HepG2 (cell line): ENCODE measurements around the gene EPN2. TPM values are rescaled to one million over a fixed set of nuclear protein-coding genes. Genes with fewer than 3 reads are reported as not detected.

ENCODE experiments used
- ATAC-seq: fragments of 200-7000 bp; cut with Tn5 transposase; 3 replicates; pipeline ENCODE4 v1.9.1; 2020; ENCODE audit warnings: mild to moderate bottlenecking, moderate library complexity
- BruUV-seq: library from RNA; stranded (reverse); fragments of 400-500 nt; replicated peaks from 2 replicates; lab custom pipeline; 2021; lab: Mats Ljungman, UMichigan
- CTCF ChIA-PET: fragments of 300-600 bp; formaldehyde crosslinking; extraction: SDS; loops from one replicate; lab custom pipeline; 2021; ENCODE audit warnings: low total read pairs, inconsistent platforms, low intra/inter-chr PET ratio; lab: Yijun Ruan, JAX
- POLR2A ChIA-PET: fragments of 350-600 bp; sonication (Branson Sonifier 250); formaldehyde crosslinking; loops from one replicate; lab custom pipeline; 2020; ENCODE audit warnings: antibody characterized with exemption, inconsistent platforms; lab: Yijun Ruan, JAX
- DNase-seq: peaks from one replicate; pipeline ENCODE4 v3.0.0-alpha.2; 2015; ENCODE audit warnings: low spot score
- FAIRE-seq: peaks from 3 replicates; lab custom pipeline; 2011; peaks lifted over from hg19 to GRCh38; lab: Jason Lieb, UNC
- H2AFZ ChIP-seq: one replicate; pipeline ENCODE4 v1.6.1; 2011; ENCODE audit warnings: low read length, inconsistent platforms
- H3K27ac ChIP-seq: fragments of 300-600 bp; 3 replicates; pipeline ENCODE4 v1.8.0; 2011; ENCODE audit warnings: mixed run types, mild to moderate bottlenecking, mixed read lengths, low read length, inconsistent platforms; ENCODE audit not compliant: insufficient read depth; ENCODE audit errors: extremely low read length
- H3K27me3 ChIP-seq, 2 experiments: fragments of 200-600 bp in 1 of 2; 2 replicates in 1 of 2; 3 replicates in 1 of 2; pipeline versions ENCODE4 v1.6.0 to v1.8.0; 2011; ENCODE audit warnings: low read length in 2 of 2, mild to moderate bottlenecking in 2 of 2, moderate library complexity in 2 of 2, inconsistent platforms in 1 of 2; ENCODE audit not compliant: insufficient read depth in 2 of 2, control insufficient read depth in 1 of 2
- H3K36me3 ChIP-seq, 2 experiments: fragments of 200-600 bp in 1 of 2; replicated peaks in 1 of 2; 2 replicates in 1 of 2; 3 replicates in 1 of 2; pipeline versions ENCODE4 v1.5.1 to v1.8.0; 2011; ENCODE audit warnings: low read length in 2 of 2, inconsistent platforms in 1 of 2; ENCODE audit not compliant: insufficient read depth in 2 of 2, control insufficient read depth in 1 of 2
- H3K4me1 ChIP-seq: 2 replicates; pipeline ENCODE4 v1.5.1; 2012; ENCODE audit warnings: low read length, inconsistent platforms; ENCODE audit not compliant: insufficient read depth
- H3K4me2 ChIP-seq: 2 replicates; pipeline ENCODE4 v1.6.0; 2011; ENCODE audit warnings: low read depth, low read length, inconsistent platforms
- H3K4me3 ChIP-seq, 3 experiments: fragments of 200-600 bp in 1 of 3; sonication (generic), shearing (Covaris generic) in 1 of 3; replicated peaks in 1 of 3; 2 replicates each; pipeline ENCODE4 v1.5.1; 2011 to 2016; ENCODE audit warnings: low read length in 3 of 3, inconsistent platforms in 2 of 3, low read depth in 2 of 3, mild to moderate bottlenecking in 2 of 3, control low read depth in 1 of 3, mixed read lengths in 1 of 3; ENCODE audit not compliant: insufficient read depth in 1 of 3
- H3K79me2 ChIP-seq: one replicate; pipeline ENCODE4 v1.6.1; 2011; ENCODE audit warnings: low read length, inconsistent platforms; ENCODE audit not compliant: insufficient read depth
- H3K9ac ChIP-seq: 2 replicates; pipeline ENCODE4 v1.6.0; 2011; ENCODE audit warnings: mild to moderate bottlenecking, low read depth, low read length, inconsistent platforms; ENCODE audit not compliant: insufficient read depth
- H3K9me3 ChIP-seq: 2 replicates; pipeline ENCODE4 v1.5.1; 2012; ENCODE audit warnings: mild to moderate bottlenecking, low read length
- H4K20me1 ChIP-seq: 2 replicates; pipeline ENCODE4 v1.6.0; 2011; ENCODE audit warnings: inconsistent platforms, mild to moderate bottlenecking, low read length, moderate library complexity; ENCODE audit not compliant: insufficient read depth
- CEBPB ChIP-seq: IDR thresholded peaks from 2 replicates; pipeline ENCODE4 v1.6.1; 2011; ENCODE audit warnings: low read depth, low read length, improper control_type of control experiment, borderline replicate concordance
- FOSL2 ChIP-seq: sonication (generic); formaldehyde crosslinking; IDR thresholded peaks from 2 replicates; pipeline ENCODE4 v1.4.0; 2020; ENCODE audit warnings: missing genetic modification reagents
- FOXP1 ChIP-seq, 2 experiments: fragments of 450-650 bp in 1 of 2; IDR thresholded peaks; 2 replicates each; pipeline ENCODE4 v1.6.1; 2017 to 2018; ENCODE audit warnings: antibody characterized with exemption in 1 of 2
- KDM2A ChIP-seq: sonication (generic); formaldehyde crosslinking; IDR thresholded peaks from 2 replicates; pipeline ENCODE4 v1.4.0; 2020; ENCODE audit warnings: low read depth, missing genetic modification reagents, borderline replicate concordance
- MIXL1 ChIP-seq: IDR thresholded peaks from 2 replicates; pipeline ENCODE4 v1.6.1; 2016
- MYC ChIP-seq: sonication (generic); formaldehyde crosslinking; IDR thresholded peaks from 2 replicates; pipeline ENCODE4 v1.9.0; 2021; ENCODE audit warnings: missing genetic modification reagents, borderline replicate concordance
- PAF1 ChIP-seq: IDR thresholded peaks from 2 replicates; pipeline ENCODE4 v1.6.1; 2016; ENCODE audit warnings: missing genetic modification reagents, missing compliant biosample characterization
- POGZ ChIP-seq: sonication (generic); formaldehyde crosslinking; IDR thresholded peaks from 2 replicates; pipeline ENCODE4 v1.4.0; 2020; ENCODE audit warnings: mild to moderate bottlenecking, missing genetic modification reagents
- REXO4 ChIP-seq: sonication (generic); formaldehyde crosslinking; IDR thresholded peaks from 2 replicates; pipeline ENCODE4 v1.8.0; 2022; ENCODE audit warnings: missing genetic modification reagents, mild to moderate bottlenecking, borderline replicate concordance
- RFX3 ChIP-seq: IDR thresholded peaks from 2 replicates; pipeline ENCODE4 v1.6.1; 2016; ENCODE audit warnings: missing biosample characterization, missing genetic modification reagents
- XRCC5 ChIP-seq: fragments of 200-400 bp; formaldehyde crosslinking; optimal IDR thresholded peaks from 2 replicates; pipeline ENCODE3; 2017; ENCODE audit warnings: mild to moderate bottlenecking, low read length
- ZKSCAN1 ChIP-seq: fragments of 150-350 bp; IDR thresholded peaks from 2 replicates; pipeline ENCODE4 v1.6.1; 2014; ENCODE audit warnings: low read length
- ZNF333 ChIP-seq: sonication (generic); formaldehyde crosslinking; IDR thresholded peaks from 2 replicates; pipeline ENCODE4 v1.4.0; 2020; ENCODE audit warnings: mild to moderate bottlenecking, missing genetic modification reagents, borderline replicate concordance
- ZSCAN25 ChIP-seq: sonication (generic); formaldehyde crosslinking; IDR thresholded peaks from 2 replicates; pipeline ENCODE4 v1.8.0; 2022; ENCODE audit warnings: mild to moderate bottlenecking, missing genetic modification reagents
- WGBS: methylation state at CpG from one replicate; pipeline ENCODE4 v1.1.6; 2017; ENCODE audit warnings: low lambda C conversion rate; 5-methylcytosine and 5-hydroxymethylcytosine counted together
- in situ Hi-C: cut with HindIII; loops from 2 replicates; pipeline ENCODE4 v1.10.0; 2017; ENCODE audit warnings: low pct_unique_long_range_greater_than_20kb; ENCODE audit not compliant: extremely low pct_ligation_motif_present
- intact Hi-C: fragments of 100-400 bp; cut with micrococcal nuclease; formaldehyde crosslinking; loops from one replicate; pipeline ENCODE4 v1.10.0; 2022; ENCODE audit not compliant: unreplicated experiment
- polyA plus RNA-seq, 8 experiments: library from polyadenylated mRNA; depleted of rRNA in 3 of 8; stranded (reverse) in 7 of 8; unstranded in 1 of 8; fragments of >200 nt; fragmentation: Illumina TruSeq in 4 of 8; extraction: Trizol in 4 of 8; gene quantifications; 2 replicates each; pipeline versions ENCODE4 v1.2.1 to v1.2.3, GENCODE V29; 2011 to 2016; ENCODE audit warnings: low read depth in 4 of 8, missing spikeins in 1 of 8, mixed read lengths in 1 of 8; ENCODE audit not compliant: insufficient read depth in 1 of 8
- total RNA-seq, 5 experiments: library from RNA; depleted of rRNA; stranded (reverse); fragments of >200 nt; fragmentation: Illumina TruSeq; extraction: Trizol; gene quantifications; 2 replicates each; pipeline ENCODE4 v1.2.3, GENCODE V29; 2016; ENCODE audit warnings: low read depth in 1 of 5
- TF ChIP-seq, protein P1 (sequence below): sonication (generic); formaldehyde crosslinking; IDR thresholded peaks from 2 replicates; pipeline ENCODE4 v1.4.0; 2020; ENCODE audit warnings: missing genetic modification reagents, mild to moderate bottlenecking, borderline replicate concordance

Gene EPN2
- total and polyA plus RNA-seq, 2 of the 13 experiments (the other 11 are each of a cell fraction or from before 2014, with no cell fraction given), result 7.8 to 19.2 TPM

DNA sequence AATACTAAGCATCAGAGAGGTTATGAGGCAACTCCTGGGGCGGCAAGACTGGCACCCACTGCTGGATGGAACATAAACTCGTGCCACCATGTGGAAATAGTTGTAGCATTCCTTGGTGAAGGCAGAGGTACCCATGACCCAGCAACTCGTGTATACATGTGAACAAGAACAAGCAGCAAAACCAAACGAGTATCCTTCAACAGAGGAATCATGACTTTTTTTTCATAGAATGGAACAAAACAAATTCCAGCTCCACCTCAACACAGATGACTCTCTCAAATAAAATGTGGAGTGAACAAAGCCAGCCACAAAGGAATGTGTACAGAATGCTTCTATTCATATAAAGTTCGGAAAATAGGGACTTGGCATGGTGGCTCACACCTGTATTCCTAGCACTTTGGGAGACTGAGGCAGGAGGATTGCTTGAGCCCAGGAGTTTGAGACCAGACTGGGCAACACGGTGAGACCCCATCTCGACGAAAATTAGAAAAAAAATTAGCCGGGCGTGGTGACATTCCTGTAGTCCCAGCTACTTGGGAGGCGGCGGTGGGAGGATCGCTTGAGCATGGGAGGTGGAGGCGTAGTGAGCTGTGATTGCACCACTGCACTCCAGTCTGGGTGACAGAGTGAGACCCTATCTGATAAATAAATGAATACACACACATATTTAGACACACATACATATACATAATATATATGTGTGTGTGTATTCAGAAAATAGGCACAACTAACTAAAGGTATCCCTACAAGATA, 90.0 kb downstream of the EPN2 start:
- FAIRE-seq (no peak), DNase-seq (no peak), ATAC-seq (no peak)
- BruUV-seq, result no TSS peak
- Histone ChIP-seq H2AFZ (no peak overlapping the region), H4K20me1 (no peaks in the 10 kb centered on the region), H3K36me3 (no peaks in the 10 kb centered on the region; a peak in 2 of 5 replicates), H3K9me3 (peaks cover 11% of the 10 kb centered on the region; the same call in 1 of the 2 replicates), H3K27me3 (no peaks in the 10 kb centered on the region), H3K79me2 (no peaks in the 10 kb centered on the region), H3K4me3 (no peak overlapping the region), H3K27ac (no peak overlapping the region), H3K4me2 (no peak overlapping the region), H3K9ac (no peak overlapping the region), H3K4me1 (peaks cover 13% of the 10 kb centered on the region; the same call in 1 of the 2 replicates)
- in situ Hi-C loops (no loop called here), intact Hi-C loops (no loop called here)
- TF ChIP-seq PAF1 (CRISPR knock-in tag) (no peak), POGZ (no peak), KDM2A (CRISPR knock-in tag) (no peak), ZSCAN25 (CRISPR knock-in tag) (no peak), FOXP1 (IDR thresholded peaks at IDR 0.05) (no peak), FOXP1 (CRISPR knock-in tag; IDR thresholded peaks at IDR 0.05) (no peak), FOSL2 (CRISPR knock-in tag) (no peak), MYC (CRISPR knock-in tag) (no peak)
- POLR2A ChIA-PET, result interaction anchor here (1.5 kb wide), 1 partner anchor 10 kb away, joined by 4 read pairs; no protein-coding TSS in a partner anchor
- CTCF ChIA-PET, result no interaction called here
- WGBS, result 93% methylated on average over 14 of the region's 14 CpGs

DNA sequence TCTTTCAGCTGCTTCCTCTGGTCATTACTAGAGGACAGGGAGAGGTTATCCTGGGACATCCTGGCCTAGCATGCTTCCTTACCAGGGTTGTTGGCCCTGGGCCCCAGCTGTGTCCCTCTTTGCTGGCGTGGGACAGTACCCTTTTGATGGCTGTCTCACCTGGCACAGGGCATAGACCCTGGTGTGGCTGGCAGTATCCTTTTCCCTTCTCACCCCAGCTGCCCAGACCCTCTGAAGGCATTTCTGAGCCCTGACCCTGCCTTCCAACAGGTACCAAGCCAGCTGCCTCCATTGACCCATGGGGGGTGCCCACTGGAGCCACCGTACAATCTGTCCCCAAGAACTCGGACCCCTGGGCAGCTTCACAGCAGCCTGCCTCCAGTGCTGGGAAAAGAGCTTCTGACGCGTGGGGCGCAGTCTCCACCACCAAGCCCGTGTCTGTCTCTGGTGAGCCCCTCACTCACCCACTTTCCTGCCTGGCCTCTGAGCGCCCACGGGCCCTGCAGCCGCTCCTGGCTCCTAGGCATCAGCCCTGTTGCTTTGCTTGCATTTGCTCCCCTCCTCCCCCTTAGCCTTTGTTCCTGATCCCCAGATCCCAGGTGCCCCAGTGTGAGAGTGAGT, 91.4 kb downstream of the EPN2 start:
- H3K36me3 ChIP-seq, result no peaks in the 10 kb centered on the region; a peak in 2 of 5 replicates
- intact Hi-C loops (no loop called here), in situ Hi-C loops (no loop called here)
- no peak overlapping the region for H3K4me2 ChIP-seq
- WGBS, result 92% methylated on average over 4 of the region's 10 CpGs
- H3K4me3 ChIP-seq, result no peak overlapping the region
- no peak overlapping the region for H3K27ac ChIP-seq
- H3K4me1 ChIP-seq, result peaks cover 13% of the 10 kb centered on the region; the same call in 1 of the 2 replicates
- DNase-seq (no peak), ATAC-seq (no peak), FAIRE-seq (no peak)
- POLR2A ChIA-PET, result no interaction called here
- no peaks in the 10 kb centered on the region for H4K20me1 ChIP-seq
- H3K79me2 ChIP-seq, result no peaks in the 10 kb centered on the region
- no peak overlapping the region for H2AFZ ChIP-seq
- H3K9me3 ChIP-seq, result peaks cover 11% of the 10 kb centered on the region; the same call in 1 of the 2 replicates
- H3K9ac ChIP-seq, result no peak overlapping the region
- CTCF ChIA-PET, result no interaction called here
- no TSS peak for BruUV-seq
- H3K27me3 ChIP-seq, result no peaks in the 10 kb centered on the region
- TF ChIP-seq REXO4 (CRISPR knock-in tag) (no peak), RFX3 (CRISPR knock-in tag) (no peak), XRCC5 (no peak), MIXL1 (CRISPR knock-in tag) (no peak), ZNF333 (no peak), ZKSCAN1 (no peak), CEBPB (no peak)
- TF ChIP-seq, protein P1, sequence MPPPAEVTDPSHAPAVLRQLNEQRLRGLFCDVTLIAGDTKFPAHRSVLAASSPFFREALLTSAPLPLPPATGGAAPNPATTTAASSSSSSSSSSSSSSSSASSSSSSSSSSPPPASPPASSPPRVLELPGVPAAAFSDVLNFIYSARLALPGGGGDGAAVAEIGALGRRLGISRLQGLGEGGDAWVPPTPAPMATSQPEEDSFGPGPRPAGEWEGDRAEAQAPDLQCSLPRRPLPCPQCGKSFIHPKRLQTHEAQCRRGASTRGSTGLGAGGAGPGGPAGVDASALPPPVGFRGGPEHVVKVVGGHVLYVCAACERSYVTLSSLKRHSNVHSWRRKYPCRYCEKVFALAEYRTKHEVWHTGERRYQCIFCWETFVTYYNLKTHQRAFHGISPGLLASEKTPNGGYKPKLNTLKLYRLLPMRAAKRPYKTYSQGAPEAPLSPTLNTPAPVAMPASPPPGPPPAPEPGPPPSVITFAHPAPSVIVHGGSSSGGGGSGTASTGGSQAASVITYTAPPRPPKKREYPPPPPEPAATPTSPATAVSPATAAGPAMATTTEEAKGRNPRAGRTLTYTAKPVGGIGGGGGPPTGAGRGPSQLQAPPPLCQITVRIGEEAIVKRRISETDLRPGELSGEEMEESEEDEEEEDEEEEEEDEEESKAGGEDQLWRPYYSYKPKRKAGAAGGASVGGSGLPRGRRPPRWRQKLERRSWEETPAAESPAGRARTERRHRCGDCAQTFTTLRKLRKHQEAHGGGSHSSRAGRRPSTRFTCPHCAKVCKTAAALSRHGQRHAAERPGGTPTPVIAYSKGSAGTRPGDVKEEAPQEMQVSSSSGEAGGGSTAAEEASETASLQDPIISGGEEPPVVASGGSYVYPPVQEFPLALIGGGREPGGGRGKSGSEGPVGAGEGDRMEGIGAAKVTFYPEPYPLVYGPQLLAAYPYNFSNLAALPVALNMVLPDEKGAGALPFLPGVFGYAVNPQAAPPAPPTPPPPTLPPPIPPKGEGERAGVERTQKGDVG, result no peak
